Endodermal cell (in vitro differentiated cells): Measurements from ENCODE around the gene KCTD10. TPM values are rescaled to one million over a fixed set of nuclear protein-coding genes. Genes with fewer than 3 reads are reported as not detected.

Experiments used
- DNase-seq: peaks from one replicate; pipeline ENCODE4 v3.0.0-alpha.2; 2017
- H3K27ac ChIP-seq: 2 replicates; pipeline ENCODE4 v1.5.1; 2013; ENCODE audit warnings: mild to moderate bottlenecking, low read depth, low read length, moderate library complexity
- H3K27me3 ChIP-seq: 2 replicates; pipeline ENCODE4 v1.6.1; 2013; ENCODE audit warnings: mild to moderate bottlenecking, low read length, moderate library complexity; ENCODE audit not compliant: insufficient read depth, control insufficient read depth, poor library complexity, severe bottlenecking
- H3K36me3 ChIP-seq: 2 replicates; pipeline ENCODE4 v1.7.0; 2013; ENCODE audit warnings: mild to moderate bottlenecking, low read length, moderate library complexity; ENCODE audit not compliant: control insufficient read depth, insufficient read depth
- H3K4me1 ChIP-seq: one replicate; pipeline ENCODE4 v1.7.0; 2013; ENCODE audit warnings: low read length; ENCODE audit not compliant: control insufficient read depth, insufficient read depth
- H3K4me3 ChIP-seq: 2 replicates; pipeline ENCODE4 v1.5.1; 2013; ENCODE audit warnings: mild to moderate bottlenecking, low read length, moderate library complexity
- H3K9ac ChIP-seq: 2 replicates; pipeline ENCODE4 v1.6.1; 2013; ENCODE audit warnings: mild to moderate bottlenecking, low read length, moderate library complexity; ENCODE audit not compliant: poor library complexity, severe bottlenecking; ENCODE audit errors: extremely low read depth
- H3K9me3 ChIP-seq: 2 replicates; pipeline ENCODE4 v1.6.1; 2013; ENCODE audit warnings: mild to moderate bottlenecking, low read length, moderate library complexity; ENCODE audit not compliant: control insufficient read depth
- H3K27ac Mint-ChIP-seq: 2 replicates; pipeline ENCODE4 v1.8.0; 2020; ENCODE audit warnings: mixed read lengths
- H3K27me3 Mint-ChIP-seq: 2 replicates; pipeline ENCODE4 v1.8.0; 2021; ENCODE audit warnings: mild to moderate bottlenecking, mixed read lengths; ENCODE audit not compliant: insufficient read depth
- H3K36me3 Mint-ChIP-seq: 2 replicates; pipeline ENCODE4 v1.8.0; 2020; ENCODE audit warnings: low read depth, mixed read lengths
- H3K4me1 Mint-ChIP-seq: 2 replicates; pipeline ENCODE4 v1.8.0; 2020; ENCODE audit warnings: mixed read lengths
- H3K4me3 Mint-ChIP-seq: 2 replicates; pipeline ENCODE4 v1.8.0; 2020; ENCODE audit warnings: mild to moderate bottlenecking, moderate library complexity, mixed read lengths
- H3K9me3 Mint-ChIP-seq: 2 replicates; pipeline ENCODE4 v1.8.0; 2020; ENCODE audit warnings: mild to moderate bottlenecking, mixed read lengths
- CTCF ChIP-seq: fragments of 200-600 bp; sonication (generic); conservative IDR thresholded peaks from 2 replicates; pipeline ENCODE4 v1.5.0; 2021; ENCODE audit warnings: antibody characterized with exemption, mild to moderate bottlenecking
- WGBS, 2 experiments: methylation state at CpG; one replicate each; pipeline versions ENCODE4 v1.1.5 to v1.1.7; 2013; ENCODE audit warnings: missing lambda C conversion rate in 2 of 2, mixed read lengths in 1 of 2; ENCODE audit not compliant: insufficient coverage in 1 of 2, insufficient read length in 1 of 2; 5-methylcytosine and 5-hydroxymethylcytosine counted together
- total RNA-seq, 2 donors: library from RNA; stranded (reverse); fragmentation: NEBNext Ultra II Directional in 1 of 2; extraction: Animal tissue kit (Norgen Biotek cat#: 25700) in 1 of 2; gene quantifications; 2 replicates in 1 of 2; 3 replicates in 1 of 2; pipeline ENCODE4 v1.2.1, GENCODE V29; 2021

Gene KCTD10
- total RNA-seq, 2 donors from 2014 or later, result 50.9 to 53.5 TPM

DNA sequence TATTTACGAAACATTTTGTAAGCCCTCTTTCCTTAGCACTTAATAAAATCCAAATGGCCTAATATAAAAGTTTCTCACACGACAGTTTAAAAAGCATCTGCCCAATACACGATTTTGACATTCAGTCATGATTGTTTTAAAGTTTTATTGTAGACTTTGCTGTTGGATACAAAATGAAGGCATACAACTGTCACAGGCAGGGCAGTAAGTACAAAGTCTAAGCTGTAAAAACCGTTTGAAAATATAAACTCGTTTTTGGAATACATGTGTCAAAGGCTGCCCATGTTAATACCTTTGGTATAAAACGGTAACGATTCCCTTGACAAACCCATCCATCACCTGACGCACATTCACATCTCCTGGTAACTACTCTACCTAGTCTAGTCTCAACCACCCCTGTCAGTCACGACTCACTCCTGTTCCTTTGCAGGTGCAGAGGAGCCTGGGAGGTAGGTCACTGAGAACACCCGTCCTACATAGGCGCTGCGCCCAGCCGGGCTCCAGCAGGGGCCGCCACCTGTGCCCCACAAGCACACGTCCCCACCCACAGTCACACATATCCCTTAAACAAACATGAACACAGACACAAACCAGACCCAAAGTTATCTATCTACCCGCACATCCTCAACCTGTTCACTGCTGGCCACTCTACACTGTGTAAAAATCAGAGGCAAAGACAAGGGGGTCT lies 27.1 kb downstream of the KCTD10 start:
- Histone ChIP-seq H3K4me1 (no peaks in the 10 kb centered on the region), H3K4me3 (no peak overlapping the region), H3K9me3 (no peaks in the 10 kb centered on the region), H3K9ac (no peak overlapping the region), H3K36me3 (peaks cover 94% of the 10 kb centered on the region), H3K27me3 (no peaks in the 10 kb centered on the region), H3K27ac (no peak overlapping the region)
- no peak for DNase-seq
- Mint-ChIP-seq H3K9me3 (no peaks in the 10 kb centered on the region), H3K36me3 (peaks cover 59% of the 10 kb centered on the region), H3K27me3 (no peaks in the 10 kb centered on the region), H3K4me1 (no peaks in the 10 kb centered on the region), H3K27ac (peak overlapping the region; percentile 34), H3K4me3 (no peak overlapping the region)
- 91 to 98% methylated on average over 6 to 16 of the region's 16 CpGs for WGBS, 2 experiments
- no peak for TF ChIP-seq CTCF

DNA sequence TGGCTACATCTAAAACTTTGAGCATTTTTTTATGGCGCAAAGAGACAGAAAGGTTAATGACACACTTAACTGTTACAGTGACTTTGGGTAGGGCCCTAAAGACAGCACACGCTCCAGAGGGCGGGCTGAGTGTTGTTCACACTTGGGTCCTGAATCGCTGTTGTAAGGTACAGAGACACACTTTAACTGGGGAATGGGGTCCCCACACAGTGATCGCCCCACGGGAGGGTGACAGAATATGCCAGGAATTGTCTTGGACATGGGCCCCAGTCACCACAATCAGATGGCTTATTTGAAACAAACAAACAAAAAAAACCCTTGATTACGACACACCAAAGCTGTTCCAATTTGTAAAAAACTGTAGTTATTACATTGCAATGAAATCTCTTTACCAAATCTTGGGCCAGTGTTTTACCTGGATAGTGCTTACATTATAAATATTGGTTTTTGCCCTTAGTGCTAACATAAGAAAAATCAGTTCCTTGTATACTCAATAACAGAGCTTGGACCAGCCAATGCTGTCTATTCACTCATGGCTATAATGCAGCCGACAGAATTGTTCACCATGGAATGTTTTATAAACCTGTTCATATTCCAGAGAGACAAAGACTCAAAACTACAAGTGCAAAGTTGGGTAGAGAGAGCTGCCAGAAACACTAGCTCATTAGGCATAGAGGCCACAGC lies 28.3 kb downstream of the KCTD10 start:
- Histone ChIP-seq H3K4me3 (no peak overlapping the region), H3K27me3 (no peaks in the 10 kb centered on the region), H3K4me1 (no peaks in the 10 kb centered on the region), H3K27ac (no peak overlapping the region), H3K36me3 (peaks cover 86% of the 10 kb centered on the region), H3K9me3 (no peaks in the 10 kb centered on the region), H3K9ac (no peak overlapping the region)
- Mint-ChIP-seq H3K4me1 (no peaks in the 10 kb centered on the region), H3K27ac (peak overlapping the region; percentile 76), H3K36me3 (peaks cover 58% of the 10 kb centered on the region), H3K4me3 (no peak overlapping the region), H3K9me3 (no peaks in the 10 kb centered on the region), H3K27me3 (no peaks in the 10 kb centered on the region)
- 96 to 98% methylated on average over 6 to 8 of the region's 8 CpGs for WGBS, 2 experiments
- DNase-seq, result no peak
- no peak for TF ChIP-seq CTCF

- Histone ChIP-seq H3K4me3 (no peak overlapping the region), H3K9ac (no peak overlapping the region), H3K27ac (no peak overlapping the region), H3K4me1 (no peaks in the 10 kb centered on the region), H3K27me3 (no peaks in the 10 kb centered on the region), H3K9me3 (no peaks in the 10 kb centered on the region), H3K36me3 (peaks cover 80% of the 10 kb centered on the region)
- Mint-ChIP-seq H3K4me1 (no peaks in the 10 kb centered on the region), H3K27ac (peak overlapping the region; percentile 76), H3K9me3 (no peaks in the 10 kb centered on the region), H3K36me3 (peaks cover 52% of the 10 kb centered on the region), H3K4me3 (no peak overlapping the region), H3K27me3 (no peaks in the 10 kb centered on the region)
- no peak for DNase-seq
- no peak for TF ChIP-seq CTCF
- 75 to 92% methylated on average over 5 of the region's 5 CpGs for WGBS, 2 experiments
These were observed 28.8 kb downstream of the KCTD10 start for GRCh38 chr12:109448272-109448671.
